DOHH2 (cell line): ENCODE results near the gene KNDC1.

Source experiments
- H3F3A ChIP-seq: fragments of 200-600 bp; sonication (generic), shearing (Covaris generic); 2 replicates; pipeline ENCODE4 v1.6.0; 2016; ENCODE audit warnings: antibody characterized with exemption, mild to moderate bottlenecking; ENCODE audit not compliant: control insufficient read depth, insufficient read depth
- H3K27ac ChIP-seq: fragments of 200-600 bp; sonication (generic); 2 replicates; pipeline ENCODE4 v1.5.1; 2014; ENCODE audit warnings: low read depth, mild to moderate bottlenecking, low read length, moderate library complexity
- H3K27me3 ChIP-seq: fragments of 200-600 bp; sonication (generic); 2 replicates; pipeline ENCODE4 v1.6.1; 2014; ENCODE audit warnings: mild to moderate bottlenecking, low read length, mixed read lengths; ENCODE audit not compliant: control insufficient read depth
- H3K36me3 ChIP-seq: fragments of 200-600 bp; sonication (generic); 2 replicates; pipeline ENCODE4 v1.6.1; 2014; ENCODE audit warnings: mild to moderate bottlenecking, low read length, moderate library complexity, mixed read lengths; ENCODE audit not compliant: control insufficient read depth
- H3K4me1 ChIP-seq: fragments of 200-600 bp; sonication (generic); 2 replicates; pipeline ENCODE4 v1.6.1; 2014; ENCODE audit warnings: mild to moderate bottlenecking, low read length, mixed read lengths; ENCODE audit not compliant: control insufficient read depth
- H3K4me2 ChIP-seq: fragments of 200-600 bp; sonication (generic); 2 replicates; pipeline ENCODE4 v1.6.0; 2014; ENCODE audit warnings: mild to moderate bottlenecking, low read length, moderate library complexity
- H3K4me3 ChIP-seq: fragments of 200-600 bp; sonication (generic); 2 replicates; pipeline ENCODE4 v1.5.1; 2014; ENCODE audit warnings: mild to moderate bottlenecking, low read length, mixed read lengths
- H3K79me2 ChIP-seq: fragments of 200-600 bp; sonication (generic); 2 replicates; pipeline ENCODE4 v1.6.1; 2014; ENCODE audit warnings: mild to moderate bottlenecking, low read length, mixed read lengths; ENCODE audit not compliant: control insufficient read depth
- H3K9me2 ChIP-seq: fragments of 200-600 bp; sonication (generic); replicated peaks from 2 replicates; pipeline ENCODE4 v1.6.1; 2014; ENCODE audit warnings: mild to moderate bottlenecking, low read length, mixed read lengths; ENCODE audit not compliant: control insufficient read depth
- H3K9me3 ChIP-seq: fragments of 200-600 bp; sonication (generic); 2 replicates; pipeline ENCODE4 v1.6.1; 2014; ENCODE audit warnings: antibody characterized with exemption, low read length, mixed read lengths; ENCODE audit not compliant: control insufficient read depth, insufficient read depth
- H4K20me1 ChIP-seq: fragments of 200-600 bp; sonication (generic); 2 replicates; pipeline ENCODE4 v1.6.0; 2014; ENCODE audit warnings: low read depth, mild to moderate bottlenecking, antibody characterized with exemption, low read length, moderate library complexity; ENCODE audit not compliant: control insufficient read depth, insufficient read depth
- CTCF ChIP-seq: fragments of 200-600 bp; sonication (generic); IDR thresholded peaks from one replicate; pipeline ENCODE4 v1.5.1; 2014; ENCODE audit warnings: antibody characterized with exemption, mild to moderate bottlenecking, low read depth, low read length; ENCODE audit not compliant: poor library complexity, severe bottlenecking
- EZH2phosphoT487 ChIP-seq: fragments of 200-600 bp; sonication (generic); IDR thresholded peaks from 2 replicates; pipeline ENCODE4 v1.6.1; 2017; ENCODE audit warnings: borderline replicate concordance, mild to moderate bottlenecking, antibody characterized with exemption, low read length, moderate library complexity, mixed read lengths

KNDC1 gene

GRCh38 chr10:133253361-133253955 is 93.4 kb downstream of the KNDC1 start:
- TF ChIP-seq EZH2phosphoT487 (no peak), CTCF (no peak)
- Histone ChIP-seq H3K36me3 (no peaks in the 10 kb centered on the region), H3K27me3 (no peaks in the 10 kb centered on the region)

GRCh38 chr10:133254421-133255120 is 94.6 kb downstream of the KNDC1 start:
- H3F3A ChIP-seq = no peaks in the 10 kb centered on the region
- TF ChIP-seq CTCF = no peak
- TF ChIP-seq EZH2phosphoT487 = no peak
- no peak overlapping the region for H3K27ac ChIP-seq
- H3K4me3 ChIP-seq = no peak overlapping the region
- no peaks in the 10 kb centered on the region for H4K20me1 ChIP-seq
- H3K9me2 ChIP-seq = no peaks in the 10 kb centered on the region
- no peaks in the 10 kb centered on the region for H3K36me3 ChIP-seq
- H3K9me3 ChIP-seq = no peaks in the 10 kb centered on the region
- no peaks in the 10 kb centered on the region for H3K79me2 ChIP-seq
- no peak overlapping the region for H3K4me2 ChIP-seq
- peaks cover 27% of the 10 kb centered on the region for H3K4me1 ChIP-seq
- H3K27me3 ChIP-seq = no peaks in the 10 kb centered on the region

More at GRCh38 chr10:133253361-133253955, 93.4 kb downstream of the KNDC1 start:
- Histone ChIP-seq H3K4me2 (no peak overlapping the region), H3K27ac (no peak overlapping the region), H3K9me2 (no peaks in the 10 kb centered on the region), H3K79me2 (no peaks in the 10 kb centered on the region), H4K20me1 (no peaks in the 10 kb centered on the region), H3K4me3 (no peak overlapping the region), H3F3A (no peaks in the 10 kb centered on the region), H3K4me1 (peaks cover 16% of the 10 kb centered on the region), H3K9me3 (no peaks in the 10 kb centered on the region)

GRCh38 chr10:133255323-133255722 is 95.3 kb downstream of the KNDC1 start:
- Histone ChIP-seq H3K36me3 (no peaks in the 10 kb centered on the region), H3K27me3 (no peaks in the 10 kb centered on the region), H3K9me2 (no peaks in the 10 kb centered on the region), H4K20me1 (no peaks in the 10 kb centered on the region), H3F3A (no peaks in the 10 kb centered on the region), H3K4me2 (no peak overlapping the region), H3K4me3 (no peak overlapping the region), H3K79me2 (no peaks in the 10 kb centered on the region), H3K4me1 (peaks cover 30% of the 10 kb centered on the region), H3K9me3 (0 out of 2 replicates have a peak, but pooled peaks cover 6% of the 10 kb centered on the region), H3K27ac (no peak overlapping the region)
- TF ChIP-seq EZH2phosphoT487 = no peak
- TF ChIP-seq CTCF = no peak
